HT1080 (cell line): ENCODE results near the gene FAM76B. TPM values are rescaled to one million over a fixed set of nuclear protein-coding genes. Genes with fewer than 3 reads are reported as not detected.

ENCODE experiments used
- DNase-seq: peaks from one replicate; pipeline ENCODE4 v3.0.0-alpha.2; 2015; ENCODE audit warnings: low read depth
- total RNA-seq: library from RNA; depleted of rRNA; stranded (reverse); fragments of >200 nt; shearing (Covaris generic); gene quantifications from 2 replicates; pipeline ENCODE4 v1.2.3, GENCODE V29; 2014

FAM76B gene
- total RNA-seq, 1 experiment from 2014 or later: 11.9 TPM

DNA sequence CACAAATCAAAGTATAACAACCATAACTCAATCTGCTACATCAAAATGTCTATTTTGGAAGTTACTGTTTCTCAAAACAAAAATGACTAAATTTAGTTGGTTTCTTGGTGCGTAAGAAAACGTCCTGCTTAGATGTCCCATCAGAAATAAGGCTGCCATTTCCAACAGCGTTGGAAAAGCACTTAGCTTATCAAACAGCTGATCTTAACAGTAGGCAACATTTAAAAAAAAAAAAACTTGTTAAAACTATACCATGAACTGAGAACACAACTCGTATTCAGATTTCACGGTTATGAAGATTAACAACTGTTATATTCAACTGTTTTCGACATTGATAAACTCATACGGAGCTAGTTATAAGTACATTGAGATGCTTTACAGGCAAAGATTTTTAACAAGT, 3.1 kb upstream of the FAM76B start:
- no peak for DNase-seq

DNA sequence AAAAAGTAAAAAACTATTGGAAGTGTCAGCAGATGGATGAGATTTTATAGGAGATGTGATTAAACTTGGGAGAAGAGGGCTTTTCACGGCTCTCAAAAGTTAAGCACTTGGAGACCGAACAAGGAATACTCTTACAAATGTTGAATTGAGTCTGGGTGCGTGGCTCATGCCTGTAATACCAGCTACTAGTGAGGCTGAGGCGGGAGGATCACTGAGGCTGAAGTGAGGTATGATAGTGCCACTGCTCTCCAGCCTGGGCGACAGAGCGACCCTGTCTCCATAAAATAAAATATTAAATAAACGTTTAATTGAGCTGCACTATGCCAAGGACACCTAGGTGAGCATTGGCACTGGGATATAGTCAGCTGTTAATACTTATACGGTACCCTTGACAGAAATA, 2.6 kb upstream of the FAM76B start:
- no peak for DNase-seq

DNA sequence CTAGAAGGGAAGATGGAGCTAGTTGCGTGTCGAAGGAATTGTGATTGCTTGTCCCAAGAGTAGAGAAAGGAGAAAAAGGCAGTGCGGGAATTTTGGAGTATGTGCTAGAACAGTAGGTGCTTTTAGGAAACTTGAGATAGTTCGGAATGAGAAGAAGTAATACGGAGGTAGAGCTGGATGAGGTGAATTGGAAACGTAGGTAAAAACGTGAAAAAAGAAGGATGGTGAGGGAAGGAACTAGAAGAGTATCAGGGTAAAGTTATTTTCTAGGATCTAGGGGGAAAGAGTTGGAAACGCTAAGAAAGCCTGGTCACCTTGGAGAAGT, 2.1 kb upstream of the FAM76B start:
- DNase-seq: no peak

DNA sequence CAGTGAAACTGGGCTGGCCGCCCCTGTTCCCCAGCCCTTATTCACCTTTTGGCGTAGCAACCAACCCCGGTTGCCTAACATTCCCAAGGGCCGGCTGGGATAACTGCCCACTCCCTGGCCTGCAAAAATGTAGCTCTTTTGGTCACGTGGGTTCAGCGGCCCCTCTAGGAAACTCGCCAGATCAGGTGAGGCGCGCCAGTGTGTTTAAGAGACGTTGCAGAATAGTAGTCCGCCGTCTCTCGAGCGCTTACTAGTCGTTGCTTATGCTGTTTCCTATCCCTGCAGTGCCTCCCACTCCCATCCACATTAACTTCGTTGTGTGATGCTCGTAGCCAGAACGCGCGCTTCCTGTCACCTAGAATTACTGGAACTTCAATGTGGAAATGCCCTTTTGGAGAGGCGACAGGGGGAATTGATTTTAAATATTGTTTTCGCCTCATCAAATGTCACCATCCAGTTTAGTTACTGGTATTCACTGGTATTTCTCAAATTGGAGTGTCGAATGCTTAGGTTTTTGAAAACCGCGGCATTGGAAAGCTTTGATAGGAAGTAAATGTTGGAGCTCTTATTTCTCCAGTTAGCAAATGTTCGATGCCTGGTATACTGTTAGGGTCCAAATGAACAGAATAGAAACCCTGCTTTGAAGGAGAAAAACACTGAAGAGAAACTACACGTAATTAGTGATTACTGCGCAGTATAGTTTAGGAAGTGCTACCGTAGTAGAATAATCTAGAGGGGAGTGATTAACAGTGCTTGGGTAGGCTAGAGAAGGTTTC, 1.5 kb upstream of the FAM76B start:
- peak; percentile 61 for DNase-seq

DNA sequence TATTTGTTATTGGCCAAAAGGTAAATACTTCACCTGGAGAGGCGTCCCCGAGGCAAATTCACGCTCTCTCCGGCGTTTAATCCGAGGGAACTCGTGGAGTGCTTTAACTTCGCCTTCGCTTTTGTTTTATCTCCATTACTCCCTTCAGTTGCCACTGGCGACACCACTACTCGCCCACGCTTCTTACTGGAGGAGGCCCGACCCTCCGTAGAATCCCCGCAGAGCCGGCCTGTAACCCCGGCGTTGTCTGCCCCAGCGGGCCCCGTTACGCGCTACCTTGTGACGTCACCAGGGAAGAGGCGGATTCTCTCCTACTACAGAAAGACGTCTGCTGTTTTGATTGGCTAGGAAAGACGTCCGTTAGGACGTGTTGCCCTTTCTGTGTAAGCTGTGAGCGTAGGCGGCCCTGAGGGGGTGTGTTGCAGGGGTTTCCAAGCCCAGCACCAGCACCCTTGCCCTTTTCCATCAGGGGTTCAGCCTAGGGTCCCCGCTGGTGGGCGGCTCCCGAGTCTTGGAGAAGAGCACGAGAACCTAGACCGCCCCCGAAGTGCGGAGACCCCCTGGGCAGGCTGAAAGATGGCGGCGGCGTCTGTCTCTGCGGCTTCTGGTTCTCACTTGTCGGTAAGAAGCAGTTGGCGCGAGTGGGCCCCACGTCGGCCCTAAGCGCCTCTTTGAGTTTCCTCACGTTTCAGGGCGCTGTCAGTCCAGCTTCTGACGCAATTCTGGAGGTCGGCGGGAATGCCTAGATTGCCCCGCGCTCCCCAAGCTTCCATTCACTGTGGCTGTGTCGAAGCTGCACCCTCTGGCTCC, 746 bp upstream of the FAM76B start, which contains the start of gene CEP57:
CEP57 (plus strand) TSS at position 376 of the 810 bp plus-strand sequence; CDS start at position 577, 201 bp downstream.
- DNase-seq: peak; percentile 95

DNA sequence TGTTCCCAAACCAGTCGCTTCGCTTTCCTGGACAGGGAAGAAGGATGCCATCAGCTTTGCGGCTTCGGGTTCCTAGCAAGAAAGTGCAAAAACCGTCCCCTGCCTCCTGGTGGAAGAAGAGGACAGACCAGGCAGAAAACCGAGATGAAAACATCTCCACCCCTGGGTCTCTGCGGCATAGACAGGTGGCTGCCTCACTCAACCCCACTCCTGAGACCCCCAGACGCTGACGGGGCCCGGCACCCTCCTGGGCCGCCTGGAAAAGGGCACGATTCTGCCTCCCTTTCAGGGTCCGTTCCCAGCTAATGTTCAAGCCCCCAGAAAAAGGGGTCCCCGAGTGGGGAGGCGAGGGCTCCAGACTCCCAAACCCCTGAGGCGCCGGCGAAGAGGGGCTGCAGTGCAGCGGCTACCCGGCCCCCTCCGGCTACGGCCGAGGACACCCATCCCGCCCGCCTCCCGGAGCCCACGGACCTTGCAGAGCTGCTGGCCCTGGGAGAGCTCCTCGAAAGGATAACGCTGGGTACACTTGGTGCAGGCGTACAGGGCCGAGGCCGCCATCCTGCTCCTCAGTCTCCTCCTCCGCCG, 569 bp downstream of the FAM76B start:
- DNase-seq: peak; percentile 31

DNA sequence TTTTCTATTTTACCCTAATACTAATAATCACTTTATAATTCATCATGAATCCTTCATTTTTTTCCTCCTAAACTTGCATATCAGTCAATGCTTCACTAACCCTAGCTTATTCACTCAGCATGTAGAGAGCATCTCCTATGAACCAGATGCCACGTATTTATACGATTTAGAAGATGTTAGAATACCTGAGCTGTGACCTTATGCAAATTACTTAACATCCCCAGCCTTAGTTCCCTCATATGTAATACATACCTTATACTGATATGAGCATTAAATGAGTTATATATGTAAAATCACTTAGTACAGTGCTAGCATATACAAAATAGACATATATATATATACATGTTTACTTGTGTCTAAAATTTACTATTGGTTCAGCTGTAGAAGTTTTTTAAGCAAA, 9.0 kb downstream of the FAM76B start:
- DNase-seq: no peak

DNA sequence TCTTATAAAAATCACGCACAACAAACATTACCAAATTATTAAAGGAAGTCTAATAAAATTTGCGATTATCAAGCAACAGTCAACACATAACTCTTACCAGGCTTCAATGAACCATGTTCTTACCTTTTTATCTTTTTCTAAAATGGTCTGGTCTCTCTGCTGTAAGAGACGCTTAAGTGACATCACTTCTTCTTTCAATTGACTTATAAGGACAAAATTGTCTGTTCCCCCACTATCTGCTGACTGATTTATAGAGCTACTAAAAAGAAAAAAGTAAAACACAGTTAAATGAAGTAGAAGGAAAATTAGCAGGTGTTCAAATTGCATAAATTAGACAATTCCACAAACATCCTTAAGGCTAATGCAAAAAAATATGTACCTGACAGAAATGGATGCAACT, 10.9 kb downstream of the FAM76B start:
- no peak for DNase-seq

DNA sequence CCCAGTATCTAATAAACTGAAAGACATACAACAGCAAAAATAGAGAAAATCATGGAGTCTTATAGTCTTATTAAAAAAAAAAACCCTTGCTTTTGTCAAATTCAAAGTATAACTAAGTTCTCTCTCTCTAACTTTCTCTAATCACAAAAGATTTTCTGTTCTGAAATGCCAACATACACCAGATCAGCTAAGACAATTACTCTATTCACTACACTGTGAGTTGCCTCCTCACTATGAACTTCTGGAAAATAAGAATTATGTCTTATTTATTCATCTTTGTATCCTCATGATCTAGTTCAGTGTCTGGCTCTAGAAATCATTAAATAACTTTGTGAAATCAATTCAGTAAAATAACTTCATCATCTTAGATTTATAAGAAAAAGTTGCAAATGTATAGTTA, 12.7 kb downstream of the FAM76B start:
- no peak for DNase-seq

DNA sequence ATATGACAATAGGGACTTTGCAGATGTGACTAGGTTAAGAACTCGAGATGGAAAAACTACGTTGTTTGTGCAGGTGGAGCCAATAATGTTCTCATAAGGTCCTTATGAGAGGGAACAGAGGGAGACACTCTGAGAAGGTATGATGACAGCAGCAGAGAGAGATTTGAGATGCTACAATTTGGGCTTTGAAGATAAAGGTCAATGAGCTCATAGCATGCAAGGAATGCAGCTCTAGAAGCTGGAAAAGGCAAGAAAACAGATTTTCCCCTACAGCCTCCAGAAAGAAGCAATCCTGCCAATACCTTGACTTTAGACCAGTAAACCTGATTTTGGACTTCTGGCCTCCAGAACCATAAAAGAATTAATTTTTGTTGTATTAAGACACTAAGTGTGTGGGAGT, 21.1 kb downstream of the FAM76B start:
- DNase-seq: no peak

DNA sequence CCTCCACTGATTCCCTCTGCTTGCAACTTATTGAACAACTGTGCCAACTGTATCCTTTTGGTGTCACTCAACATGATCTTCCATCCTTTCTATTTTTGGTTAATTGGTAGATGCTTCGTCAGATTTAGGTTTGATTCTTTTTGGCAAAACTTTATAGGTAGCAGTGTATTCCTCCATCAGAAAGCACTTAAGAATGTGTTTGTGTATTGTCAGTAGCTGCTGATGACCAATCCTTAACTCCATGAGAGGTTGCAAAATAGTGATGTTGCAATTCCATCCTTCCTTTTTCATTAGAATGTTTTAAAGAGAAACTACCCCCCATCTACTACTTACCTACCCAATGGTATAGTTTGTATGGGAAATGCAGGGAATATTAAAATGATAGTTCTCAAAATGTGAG, 22.1 kb downstream of the FAM76B start:
- DNase-seq: peak; percentile 24

DNA sequence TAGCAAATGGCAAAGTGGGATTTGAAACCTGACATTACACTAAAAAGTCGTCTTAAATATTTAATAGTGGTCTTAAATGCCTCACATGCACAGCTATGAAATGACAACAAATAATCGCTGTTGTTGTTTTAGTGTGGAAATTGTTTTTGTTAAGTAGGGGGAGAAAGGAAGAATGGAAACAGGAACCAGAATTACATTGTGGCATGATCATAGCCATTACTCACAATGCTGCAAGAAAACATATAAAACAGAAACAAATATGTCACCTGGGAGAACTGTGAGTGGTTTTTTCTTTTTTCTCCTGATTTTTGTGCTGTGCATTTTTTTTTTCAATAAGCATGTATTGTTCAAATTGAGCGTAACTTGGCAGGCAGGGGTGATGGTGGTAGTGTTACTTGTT, 22.9 kb downstream of the FAM76B start:
- no peak for DNase-seq

DNA sequence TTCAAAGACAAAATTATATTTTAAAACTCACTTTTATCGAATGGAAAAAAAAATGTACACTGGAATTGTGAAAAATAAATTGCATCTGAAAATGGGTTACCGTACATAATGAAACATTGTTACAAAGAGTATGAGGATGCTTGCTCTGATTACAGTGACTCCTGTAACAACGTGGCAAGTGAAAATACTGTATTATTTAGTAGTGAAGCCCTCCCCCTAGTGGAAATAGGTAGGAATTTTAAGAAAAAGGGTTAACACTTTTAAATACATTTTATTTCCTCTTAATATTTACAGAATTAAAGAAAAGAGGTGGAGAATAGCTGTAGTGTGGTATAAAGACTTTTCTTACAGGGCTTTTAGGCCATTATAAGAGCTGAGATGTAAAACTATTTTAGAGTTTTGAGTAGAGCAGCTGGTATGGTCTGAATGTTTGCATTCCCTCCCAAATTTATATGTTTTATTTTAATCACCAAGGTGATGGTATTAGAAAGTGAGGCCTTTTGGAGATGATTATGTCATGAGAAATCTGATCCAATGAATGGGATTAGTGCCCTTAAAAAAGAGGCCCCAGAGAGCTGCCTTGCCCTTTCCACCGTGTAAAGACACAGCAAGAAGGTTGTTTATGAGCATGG, 25.2 kb downstream of the FAM76B start:
- peak; percentile 13 for DNase-seq

DNA sequence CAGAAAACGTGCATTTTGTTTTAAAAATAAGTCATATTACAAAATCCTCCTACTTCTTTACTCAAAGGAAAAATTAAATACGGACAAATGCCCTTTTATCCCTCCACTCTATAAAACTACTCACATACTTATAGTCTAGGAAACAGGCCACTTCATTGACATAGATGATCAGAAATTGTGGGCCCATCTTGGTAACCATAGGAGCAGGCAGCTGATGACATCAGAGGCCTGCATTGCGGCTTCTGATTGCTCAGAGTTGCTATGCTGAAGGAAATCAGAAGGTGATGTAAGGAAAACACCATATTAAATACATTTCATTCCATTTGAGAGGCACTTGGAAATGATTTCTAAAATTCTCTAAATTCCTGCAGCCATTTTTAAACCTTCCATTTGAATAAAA, 27.0 kb downstream of the FAM76B start:
- DNase-seq: no peak

DNA sequence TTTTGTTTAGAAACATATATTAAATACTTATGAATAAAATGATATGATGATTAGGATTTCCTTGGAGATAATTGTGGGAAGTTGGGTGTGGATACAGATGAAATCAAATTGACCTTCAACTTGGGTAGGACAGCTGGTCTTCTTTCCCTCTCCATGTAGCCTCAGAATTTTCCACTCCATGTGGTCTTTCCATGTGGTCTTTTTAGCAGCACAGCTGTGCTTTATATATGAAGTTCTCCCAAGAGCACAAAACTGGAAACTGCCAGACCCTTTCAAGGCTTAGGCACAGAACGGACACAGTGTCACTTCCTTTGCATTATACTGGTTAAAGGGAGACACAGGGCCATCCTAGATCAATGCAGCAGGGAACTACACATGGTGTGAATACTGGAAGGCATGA, 28.6 kb downstream of the FAM76B start:
- no peak for DNase-seq

DNA sequence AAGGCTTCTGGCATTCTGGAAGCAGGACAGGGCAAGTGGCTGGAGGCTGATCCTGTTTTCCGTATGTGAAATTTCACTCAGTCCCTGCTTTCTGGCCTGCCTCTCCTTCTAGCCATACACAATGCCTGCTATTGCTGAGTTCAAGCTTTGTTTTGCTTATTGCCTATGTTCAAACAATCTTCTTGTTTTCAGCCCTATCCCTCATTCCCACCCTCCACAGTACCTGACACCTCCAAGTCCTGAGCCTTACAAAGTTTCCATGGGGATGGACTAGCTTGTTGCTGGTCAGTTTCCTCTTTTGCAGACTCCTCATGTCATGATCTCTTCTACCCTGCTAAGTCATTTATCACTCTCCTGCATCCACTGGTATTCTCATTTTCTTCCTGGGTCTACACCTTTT, 38.1 kb downstream of the FAM76B start:
- no peak for DNase-seq

DNA sequence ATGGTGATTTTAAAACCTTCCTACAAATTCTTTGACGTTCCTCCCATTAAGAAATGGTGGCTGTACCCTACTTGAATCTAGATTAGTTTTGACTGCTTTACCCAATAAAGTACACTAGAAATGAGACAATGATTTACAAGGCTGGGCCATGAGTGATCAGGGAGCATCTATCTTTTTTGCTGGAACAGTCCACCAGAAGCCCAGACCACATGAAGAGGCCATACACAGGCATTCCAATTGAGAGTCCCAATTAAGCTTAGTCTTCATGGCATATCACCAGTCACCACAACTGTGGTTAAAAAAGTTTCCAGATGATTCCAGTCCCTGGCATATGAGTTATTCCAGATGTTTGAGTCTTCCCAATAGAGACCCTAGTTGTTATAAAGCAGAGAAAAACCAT, 39.5 kb downstream of the FAM76B start:
- DNase-seq: no peak

DNA sequence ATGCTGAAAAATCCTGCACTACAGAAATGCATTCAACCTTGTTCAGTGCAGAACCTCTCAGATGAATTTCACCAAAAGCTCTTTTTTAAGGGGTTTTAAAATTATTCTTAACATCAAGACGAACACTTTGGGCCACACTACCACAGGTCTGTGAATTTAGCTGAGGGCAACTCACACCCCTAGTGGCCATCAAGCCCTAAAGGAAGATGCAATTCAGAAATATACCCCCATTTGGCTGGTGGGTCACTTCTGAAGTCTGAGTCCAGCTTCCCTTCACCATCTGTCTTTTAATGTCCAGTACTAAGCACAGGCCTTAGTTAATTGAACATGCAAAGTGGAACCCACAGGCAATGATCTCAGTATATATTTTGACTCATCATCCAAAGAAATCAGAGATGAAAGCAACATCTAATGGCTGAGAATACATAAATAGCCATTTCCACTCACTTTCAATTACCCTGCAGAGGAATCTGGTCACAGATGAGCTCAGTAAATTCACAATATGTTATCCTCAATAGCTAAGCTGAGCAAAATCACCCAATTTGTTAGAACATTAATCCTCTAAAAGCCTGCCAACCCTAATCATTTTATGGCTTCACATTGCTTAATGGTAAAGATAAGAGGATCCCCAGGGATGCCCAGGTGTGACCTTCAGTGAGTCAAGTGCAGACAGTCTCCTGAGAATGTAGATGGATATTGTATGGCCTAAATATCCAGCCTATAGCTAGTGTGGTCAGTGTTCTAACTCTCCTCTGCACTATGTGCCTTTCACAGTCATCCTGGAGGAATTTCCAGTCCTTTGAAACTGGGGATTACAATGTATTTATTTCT, 50.3 kb downstream of the FAM76B start:
- no peak for DNase-seq

DNA sequence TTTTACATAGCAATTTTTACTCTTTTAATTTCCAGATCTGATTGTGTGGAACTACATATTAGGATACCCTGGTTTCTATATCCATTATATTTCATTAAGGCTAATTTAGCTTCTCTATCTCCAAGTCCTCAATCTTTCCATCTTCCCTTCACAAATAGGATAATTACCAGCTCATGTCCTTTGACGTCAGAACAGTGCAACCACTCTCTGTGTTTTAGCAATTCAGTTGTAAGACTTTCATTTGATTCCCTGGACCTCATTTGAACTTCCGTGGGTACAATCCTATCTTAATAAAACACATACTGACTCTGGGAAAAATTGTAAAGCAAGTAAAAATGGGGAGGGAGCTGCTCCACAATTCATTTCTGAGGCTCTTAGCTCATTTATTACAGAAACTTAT, 52.8 kb downstream of the FAM76B start:
- no peak for DNase-seq

DNA sequence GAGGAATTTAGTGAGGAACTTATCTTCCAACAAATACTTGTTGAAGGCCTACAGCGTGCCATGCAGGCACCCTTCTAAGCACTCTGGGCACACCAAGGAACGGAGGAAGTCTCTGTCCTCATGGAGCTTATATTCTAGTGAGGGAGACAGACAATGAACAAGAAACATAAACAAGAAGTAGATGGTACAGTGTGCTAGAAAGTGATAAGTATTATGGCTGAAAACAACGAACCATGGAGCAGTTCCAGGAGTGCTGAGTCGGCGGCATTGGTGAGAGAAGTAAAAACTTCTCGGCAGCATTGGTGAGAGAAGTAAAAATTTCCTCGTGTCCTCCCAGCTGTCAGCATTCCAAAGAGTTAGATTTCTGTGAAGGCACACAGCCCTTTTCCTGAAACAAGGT, 53.2 kb downstream of the FAM76B start:
- no peak for DNase-seq

DNA sequence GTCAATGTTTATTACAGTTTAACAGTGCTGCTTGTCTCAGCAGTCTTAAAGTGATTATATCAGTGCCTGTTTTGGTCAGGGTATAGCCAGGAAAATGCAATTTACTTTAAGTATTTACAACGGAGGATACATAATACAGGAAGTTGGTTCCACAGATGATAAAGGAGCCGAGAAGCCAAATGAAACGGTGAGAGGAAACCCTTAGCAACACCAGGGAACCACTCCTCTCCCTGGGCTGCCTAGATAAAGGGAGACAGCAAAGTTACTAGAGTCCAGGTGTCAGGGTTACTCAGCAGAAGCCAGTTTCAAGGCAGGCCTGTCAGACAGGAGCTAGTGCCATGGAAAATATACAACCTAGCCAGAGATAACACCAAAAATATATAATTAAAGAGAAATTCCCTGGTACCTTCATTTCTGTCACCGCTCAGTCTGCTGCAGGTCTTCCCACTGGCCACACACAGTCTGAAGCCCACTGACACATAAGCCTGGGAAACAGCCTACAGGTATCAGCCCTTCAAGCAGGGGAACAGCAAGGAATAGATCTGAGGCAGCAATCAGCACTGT, 55.5 kb downstream of the FAM76B start:
- DNase-seq: no peak
